Neuronal stem cell (in vitro differentiated cells): ENCODE results near the gene TM4SF1.

Source experiments
- DNase-seq: peaks from one replicate; pipeline ENCODE4 v3.0.0-alpha.2; 2013; ENCODE audit warnings: low spot score
- H2AFZ ChIP-seq: one replicate; pipeline ENCODE4 v1.6.1; 2013; ENCODE audit warnings: mild to moderate bottlenecking, low read length, inconsistent platforms
- H2AK5ac ChIP-seq: 2 replicates; pipeline ENCODE4 v1.6.1; 2013; ENCODE audit warnings: low read depth, mild to moderate bottlenecking, inconsistent platforms, low read length, moderate library complexity, mixed read lengths
- H2BK120ac ChIP-seq: 2 replicates; pipeline ENCODE4 v1.6.1; 2013; ENCODE audit warnings: low read depth, mild to moderate bottlenecking, inconsistent platforms, low read length, moderate library complexity, mixed read lengths
- H2BK12ac ChIP-seq: one replicate; pipeline ENCODE4 v1.6.1; 2013; ENCODE audit warnings: low read length, inconsistent platforms
- H2BK15ac ChIP-seq: 2 replicates; pipeline ENCODE4 v1.6.1; 2013; ENCODE audit warnings: mild to moderate bottlenecking, low read length, inconsistent platforms, mixed read lengths
- H2BK5ac ChIP-seq: one replicate; pipeline ENCODE4 v1.6.1; 2013; ENCODE audit warnings: inconsistent platforms, mild to moderate bottlenecking, low read length, moderate library complexity
- H3K14ac ChIP-seq: one replicate; pipeline ENCODE4 v1.6.1; 2013; ENCODE audit warnings: low read length, inconsistent platforms
- H3K18ac ChIP-seq: 2 replicates; pipeline ENCODE4 v1.6.1; 2013; ENCODE audit warnings: low read length, inconsistent platforms
- H3K23ac ChIP-seq: 2 replicates; pipeline ENCODE4 v1.6.1; 2013; ENCODE audit warnings: low read depth, mild to moderate bottlenecking, mixed read lengths, low read length, inconsistent platforms; ENCODE audit not compliant: poor library complexity
- H3K27ac ChIP-seq: replicated peaks from 3 replicates; pipeline ENCODE4 v1.5.1; 2013; ENCODE audit warnings: low read length, inconsistent platforms
- H3K27me3 ChIP-seq, 3 experiments: 2 replicates each; pipeline ENCODE4 v1.6.1; 2013; ENCODE audit warnings: low read length in 3 of 3, mild to moderate bottlenecking in 2 of 3, inconsistent platforms in 1 of 3, low read depth in 1 of 3, mixed read lengths in 1 of 3, moderate library complexity in 1 of 3; ENCODE audit not compliant: control insufficient read depth in 3 of 3, insufficient read depth in 3 of 3
- H3K36me3 ChIP-seq, 2 donors: replicated peaks in 1 of 2; 2 replicates each; pipeline ENCODE4 v1.6.1; 2013; ENCODE audit warnings: low read length in 2 of 2; ENCODE audit not compliant: control insufficient read depth in 2 of 2, insufficient read depth in 2 of 2
- H3K4ac ChIP-seq: 2 replicates; pipeline ENCODE4 v1.6.1; 2013; ENCODE audit warnings: inconsistent platforms, mild to moderate bottlenecking, low read length, moderate library complexity
- H3K4me1 ChIP-seq, 2 donors: 1 replicate in 1 of 2; 2 replicates in 1 of 2; pipeline ENCODE4 v1.6.1; 2013; ENCODE audit warnings: low read length in 2 of 2, low read depth in 1 of 2; ENCODE audit not compliant: control insufficient read depth in 2 of 2, insufficient read depth in 1 of 2
- H3K4me2 ChIP-seq: one replicate; pipeline ENCODE4 v1.6.1; 2013; ENCODE audit warnings: mild to moderate bottlenecking, low read length, inconsistent platforms; ENCODE audit not compliant: insufficient read depth, poor library complexity, severe bottlenecking
- H3K4me3 ChIP-seq, 2 donors: 2 replicates each; pipeline ENCODE4 v1.5.1; 2013; ENCODE audit warnings: low read length in 2 of 2, mild to moderate bottlenecking in 2 of 2, inconsistent platforms in 1 of 2, moderate library complexity in 1 of 2
- H3K79me1 ChIP-seq: one replicate; pipeline ENCODE4 v1.6.1; 2013; ENCODE audit warnings: low read depth, mild to moderate bottlenecking, inconsistent platforms, low read length, moderate library complexity
- H3K9ac ChIP-seq: one replicate; pipeline ENCODE4 v1.6.1; 2013; ENCODE audit warnings: mild to moderate bottlenecking, low read depth, low read length, inconsistent platforms; ENCODE audit not compliant: poor library complexity
- H3K9me3 ChIP-seq, 2 donors: replicated peaks in 1 of 2; 2 replicates each; pipeline versions ENCODE3 to v1.6.1; 2013; ENCODE audit warnings: low read length in 2 of 2, mild to moderate bottlenecking in 2 of 2, inconsistent platforms in 1 of 2, low read depth in 1 of 2, mixed read lengths in 1 of 2, moderate library complexity in 1 of 2; ENCODE audit not compliant: control insufficient read depth in 2 of 2, insufficient read depth in 1 of 2
- H4K8ac ChIP-seq: one replicate; pipeline ENCODE4 v1.6.1; 2013; ENCODE audit warnings: low read depth, mild to moderate bottlenecking, inconsistent platforms, low read length, moderate library complexity
- H4K91ac ChIP-seq: one replicate; pipeline ENCODE4 v1.6.1; 2013; ENCODE audit warnings: low read length, low read depth, mild to moderate bottlenecking, inconsistent platforms; ENCODE audit not compliant: poor library complexity
- WGBS, 2 donors: extraction: QIAGEN DNeasy Blood & Tissue Kit; methylation state at CpG; one replicate each; pipeline ENCODE4 v1.1.7; 2013; ENCODE audit warnings: missing lambda C conversion rate in 2 of 2, mixed read lengths in 1 of 2; ENCODE audit not compliant: insufficient read length in 2 of 2, insufficient replicate concordance in 1 of 2; ENCODE audit errors: extremely low coverage in 2 of 2; 5-methylcytosine and 5-hydroxymethylcytosine counted together

Gene TM4SF1

GRCh38 chr3:149321640-149322039 is 55.8 kb downstream of the TM4SF1 start:
- Histone ChIP-seq H2BK120ac (no peak overlapping the region), H3K18ac (no peak overlapping the region), H3K27ac (no peak overlapping the region), H3K14ac (no peak overlapping the region), H2BK12ac (no peak overlapping the region), H3K4me2 (no peak overlapping the region), H3K4me3 (no peak overlapping the region), H2AK5ac (no peak overlapping the region), H3K9ac (no peak overlapping the region), H3K23ac (no peak overlapping the region), H4K91ac (no peak overlapping the region), H3K4ac (no peak overlapping the region), H3K79me1 (no peaks in the 10 kb centered on the region), H3K4me1 (peaks cover 0 to 11% of the 10 kb centered on the region in 2 donors), H3K36me3 (no peaks in the 10 kb centered on the region), H3K27me3 (no peaks in the 10 kb centered on the region), H2BK5ac (no peak overlapping the region), H2BK15ac (no peak overlapping the region), H2AFZ (no peak overlapping the region), H4K8ac (no peak overlapping the region), H3K9me3 (peaks cover 0 to 7% of the 10 kb centered on the region in 2 donors)
- DNase-seq = no peak
- WGBS, 2 donors = no CpG with 5 or more reads among the region's 2 CpGs

DNA sequence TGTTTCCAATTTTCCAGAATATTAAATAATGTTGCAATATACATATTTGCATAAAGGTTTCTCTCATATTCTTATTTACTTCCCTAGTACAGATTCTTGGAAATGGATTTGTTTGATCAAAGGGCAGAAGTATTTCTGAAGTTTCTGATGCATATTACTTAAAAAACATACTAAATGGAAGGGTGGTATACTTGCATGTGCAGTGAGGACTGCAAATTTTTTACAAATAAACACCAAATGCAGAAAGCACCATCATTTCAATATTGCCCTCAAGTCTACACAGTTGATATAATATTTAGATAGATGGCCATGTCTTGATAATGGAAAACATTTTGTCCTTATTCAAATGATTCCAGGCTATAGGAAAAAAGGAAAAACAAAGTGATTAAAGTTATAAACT is 56.3 kb downstream of the TM4SF1 start:
- DNase-seq = no peak

DNA sequence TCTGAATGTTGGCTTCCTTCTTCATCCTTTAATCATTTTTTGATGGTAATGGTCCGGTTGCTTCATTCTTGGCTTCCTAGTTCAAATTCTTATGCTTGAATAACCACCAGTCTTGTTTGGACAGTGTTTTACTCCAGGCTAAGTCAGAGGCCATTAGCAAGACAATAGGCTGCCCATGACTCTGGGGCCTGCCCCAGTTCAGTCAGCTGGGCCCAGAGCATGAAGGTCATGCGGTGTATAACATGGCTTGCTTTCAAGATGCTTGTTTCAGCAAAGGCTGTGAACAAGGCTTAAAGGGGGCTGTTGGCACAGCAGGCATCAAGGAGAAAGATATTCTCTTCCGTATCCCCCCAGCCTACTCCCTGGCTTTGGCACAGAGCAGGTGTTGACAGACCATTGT is 57.7 kb downstream of the TM4SF1 start:
- Histone ChIP-seq H3K9me3 (peaks cover 0 to 7% of the 10 kb centered on the region in 2 donors), H3K9ac (no peak overlapping the region)
- no CpG with 5 or more reads among the region's 3 CpGs for WGBS, 2 donors

More for the DNA sequence above, 56.3 kb downstream of the TM4SF1 start:
- no peak overlapping the region for H3K18ac ChIP-seq
- H3K9me3 ChIP-seq = peaks cover 0 to 7% of the 10 kb centered on the region in 2 donors
- H3K36me3 ChIP-seq = no peaks in the 10 kb centered on the region
- H3K14ac ChIP-seq = no peak overlapping the region
- H2AK5ac ChIP-seq = no peak overlapping the region
- H2BK15ac ChIP-seq = no peak overlapping the region
- no peak overlapping the region for H2AFZ ChIP-seq
- no peak overlapping the region for H3K4ac ChIP-seq
- peaks cover 0 to 11% of the 10 kb centered on the region in 2 donors for H3K4me1 ChIP-seq
- no peaks in the 10 kb centered on the region for H3K79me1 ChIP-seq
- no peaks in the 10 kb centered on the region for H3K27me3 ChIP-seq
- H4K8ac ChIP-seq = no peak overlapping the region
- no peak overlapping the region for H3K4me2 ChIP-seq
- no peak overlapping the region for H3K27ac ChIP-seq
- no peak overlapping the region for H3K9ac ChIP-seq
- no peak overlapping the region for H3K4me3 ChIP-seq
- H2BK5ac ChIP-seq = no peak overlapping the region
- H4K91ac ChIP-seq = no peak overlapping the region
- no peak overlapping the region for H2BK120ac ChIP-seq
- no peak overlapping the region for H2BK12ac ChIP-seq
- no peak overlapping the region for H3K23ac ChIP-seq

More for the DNA sequence above, 57.7 kb downstream of the TM4SF1 start:
- H3K14ac ChIP-seq = no peak overlapping the region
- no peak overlapping the region for H3K23ac ChIP-seq
- H3K79me1 ChIP-seq = no peaks in the 10 kb centered on the region
- H2BK15ac ChIP-seq = no peak overlapping the region
- H3K36me3 ChIP-seq = no peaks in the 10 kb centered on the region
- no peak overlapping the region for H4K8ac ChIP-seq
- H2BK120ac ChIP-seq = no peak overlapping the region
- H3K4me2 ChIP-seq = no peak overlapping the region
- no peak overlapping the region for H3K27ac ChIP-seq
- no peak overlapping the region for H4K91ac ChIP-seq
- H2BK12ac ChIP-seq = no peak overlapping the region
- H3K18ac ChIP-seq = no peak overlapping the region
- no peaks in the 10 kb centered on the region for H3K27me3 ChIP-seq
- no peak overlapping the region for H3K4me3 ChIP-seq
- H3K4ac ChIP-seq = no peak overlapping the region
- peaks cover 0 to 11% of the 10 kb centered on the region in 2 donors for H3K4me1 ChIP-seq
- no peak overlapping the region for H2AFZ ChIP-seq
- H2AK5ac ChIP-seq = no peak overlapping the region
- DNase-seq = no peak
- H2BK5ac ChIP-seq = no peak overlapping the region
